ENCODE data around the gene AMER3. TPM values are rescaled to one million over a fixed set of nuclear protein-coding genes. Genes with fewer than 3 reads are reported as not detected.

Gene AMER3
- total RNA-seq, 1 donor from 2014 or later = 6.4 TPM

GRCh38 chr2:130760754-130761751 is 5.7 kb downstream of the AMER3 start:
- Mint-ChIP-seq H3K27me3 (peaks cover 36% of the 10 kb centered on the region), H3K4me3 (ENCODE audit: low read depth) (no peak overlapping the region), H3K4me1 (ENCODE audit: low read depth) (no peaks in the 10 kb centered on the region), H3K9me3 (ENCODE audit: low read depth) (no peaks in the 10 kb centered on the region), H3K36me3 (ENCODE audit: insufficient read depth) (no peaks in the 10 kb centered on the region), H3K27ac (no peak overlapping the region)
- no peak for TF ChIP-seq CTCF (IDR thresholded peaks at IDR 0.05; ENCODE audit: unreplicated experiment)
- DNase-seq (ENCODE audit: low spot score, unreplicated experiment) = no peak

- DNase-seq (ENCODE audit: low spot score, unreplicated experiment) = no peak
- Mint-ChIP-seq H3K9me3 (ENCODE audit: low read depth) (no peaks in the 10 kb centered on the region), H3K4me3 (ENCODE audit: low read depth) (no peak overlapping the region), H3K27me3 (peaks cover 29% of the 10 kb centered on the region), H3K4me1 (ENCODE audit: low read depth) (no peaks in the 10 kb centered on the region), H3K36me3 (ENCODE audit: insufficient read depth) (no peaks in the 10 kb centered on the region), H3K27ac (no peak overlapping the region)
- TF ChIP-seq CTCF (IDR thresholded peaks at IDR 0.05; ENCODE audit: unreplicated experiment) = no peak
Observed at GRCh38 chr2:130762031-130762909, 6.9 kb downstream of the AMER3 start.

GRCh38 chr2:130762910-130763385 is 7.6 kb downstream of the AMER3 start:
- peaks cover 24% of the 10 kb centered on the region for H3K27me3 Mint-ChIP-seq
- no peak for DNase-seq (ENCODE audit: low spot score, unreplicated experiment)
- TF ChIP-seq CTCF (IDR thresholded peaks at IDR 0.05; ENCODE audit: unreplicated experiment) = no peak

GRCh38 chr2:130763405-130763804 is 8.1 kb downstream of the AMER3 start:
- Mint-ChIP-seq H3K4me3 (ENCODE audit: low read depth) (no peak overlapping the region), H3K27ac (no peak overlapping the region), H3K4me1 (ENCODE audit: low read depth) (no peaks in the 10 kb centered on the region), H3K9me3 (ENCODE audit: low read depth) (no peaks in the 10 kb centered on the region), H3K36me3 (ENCODE audit: insufficient read depth) (no peaks in the 10 kb centered on the region), H3K27me3 (peaks cover 21% of the 10 kb centered on the region)
- no peak for TF ChIP-seq CTCF (IDR thresholded peaks at IDR 0.05; ENCODE audit: unreplicated experiment)
- no peak for DNase-seq (ENCODE audit: low spot score, unreplicated experiment)

More at GRCh38 chr2:130762910-130763385, 7.6 kb downstream of the AMER3 start:
- Mint-ChIP-seq H3K4me1 (ENCODE audit: low read depth) (no peaks in the 10 kb centered on the region), H3K4me3 (ENCODE audit: low read depth) (no peak overlapping the region), H3K36me3 (ENCODE audit: insufficient read depth) (no peaks in the 10 kb centered on the region), H3K27ac (no peak overlapping the region), H3K9me3 (ENCODE audit: low read depth) (no peaks in the 10 kb centered on the region)
